DND-41 (cell line): ENCODE data around the gene SMARCC2.

Experiments
- CTCF ChIP-seq: IDR thresholded peaks from 2 replicates; pipeline ENCODE4 v1.5.1; 2012; ENCODE audit warnings: borderline replicate concordance, low read length, moderate library complexity, mild to moderate bottlenecking; ENCODE audit not compliant: poor library complexity, severe bottlenecking; ENCODE audit errors: extremely low read depth
- EZH2 ChIP-seq: IDR thresholded peaks from 3 replicates; pipeline ENCODE4 v1.6.1; 2012; ENCODE audit warnings: borderline replicate concordance, low read depth, mild to moderate bottlenecking, moderate library complexity, low read length, inconsistent platforms; ENCODE audit not compliant: severe bottlenecking

DNA sequence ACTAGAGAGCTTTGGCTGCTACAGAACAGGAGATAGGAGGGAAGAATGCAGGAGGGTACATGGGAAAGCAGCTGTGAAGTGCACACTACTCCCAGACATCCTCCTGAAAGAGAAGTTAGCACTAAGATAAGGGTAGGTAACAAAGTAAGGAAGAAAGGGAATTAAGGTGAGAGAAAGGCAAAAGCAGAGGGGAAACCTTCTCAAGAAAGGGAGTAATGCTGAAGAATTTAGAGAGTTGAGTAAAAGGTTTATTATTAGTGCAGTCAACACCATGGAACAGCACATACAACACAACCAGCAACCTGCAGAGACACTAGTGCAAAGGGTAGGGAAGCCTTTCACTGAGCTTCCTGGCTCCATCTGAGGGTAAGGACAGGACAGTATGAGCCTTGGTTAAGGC is 15.0 kb upstream of the SMARCC2 start:
- no peak for TF ChIP-seq CTCF
- no peak for TF ChIP-seq EZH2
